ENCODE data around the gene FSD2.

DNA sequence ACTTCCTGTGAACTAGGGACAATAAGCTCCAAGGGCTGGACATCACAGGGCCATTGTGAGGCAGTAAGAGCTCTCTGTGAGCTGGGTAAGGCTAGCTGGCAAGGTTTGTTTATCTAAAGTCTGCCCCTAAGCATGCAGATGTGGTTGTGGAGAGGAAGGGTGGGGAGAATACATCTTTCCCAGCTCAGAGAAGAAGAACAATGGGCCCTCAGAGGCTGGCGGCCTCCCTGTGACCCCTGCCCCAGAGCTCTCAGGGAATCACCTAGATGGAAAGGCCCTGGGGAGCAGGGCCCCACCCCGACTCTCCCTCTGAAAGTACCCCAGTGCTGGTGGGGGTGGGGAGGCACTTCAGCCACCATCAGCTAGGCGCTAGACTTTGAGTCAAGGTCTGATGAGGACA lies 91.9 kb downstream of the FSD2 start:
- TF ChIP-seq, protein P1, sequence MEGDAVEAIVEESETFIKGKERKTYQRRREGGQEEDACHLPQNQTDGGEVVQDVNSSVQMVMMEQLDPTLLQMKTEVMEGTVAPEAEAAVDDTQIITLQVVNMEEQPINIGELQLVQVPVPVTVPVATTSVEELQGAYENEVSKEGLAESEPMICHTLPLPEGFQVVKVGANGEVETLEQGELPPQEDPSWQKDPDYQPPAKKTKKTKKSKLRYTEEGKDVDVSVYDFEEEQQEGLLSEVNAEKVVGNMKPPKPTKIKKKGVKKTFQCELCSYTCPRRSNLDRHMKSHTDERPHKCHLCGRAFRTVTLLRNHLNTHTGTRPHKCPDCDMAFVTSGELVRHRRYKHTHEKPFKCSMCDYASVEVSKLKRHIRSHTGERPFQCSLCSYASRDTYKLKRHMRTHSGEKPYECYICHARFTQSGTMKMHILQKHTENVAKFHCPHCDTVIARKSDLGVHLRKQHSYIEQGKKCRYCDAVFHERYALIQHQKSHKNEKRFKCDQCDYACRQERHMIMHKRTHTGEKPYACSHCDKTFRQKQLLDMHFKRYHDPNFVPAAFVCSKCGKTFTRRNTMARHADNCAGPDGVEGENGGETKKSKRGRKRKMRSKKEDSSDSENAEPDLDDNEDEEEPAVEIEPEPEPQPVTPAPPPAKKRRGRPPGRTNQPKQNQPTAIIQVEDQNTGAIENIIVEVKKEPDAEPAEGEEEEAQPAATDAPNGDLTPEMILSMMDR (IDR thresholded peaks at IDR 0.05 in 8 of 11, conservative IDR thresholded peaks at IDR 0.05 in 3 of 11) = no peak
- TF ChIP-seq POLR2AphosphoS5 (IDR thresholded peaks at IDR 0.05) (no peak), POLR2A (IDR thresholded peaks at IDR 0.05) (no peak)
